OCI-LY3 (cell line): ENCODE data around the gene TRMT61A.

Source experiments
- CTCF ChIP-seq: fragments of 200-600, 300-600 bp; sonication (generic); IDR thresholded peaks from 2 replicates; pipeline ENCODE4 v1.5.1; 2014; ENCODE audit warnings: antibody characterized with exemption, low read length, low read depth
- EZH2phosphoT487 ChIP-seq: fragments of 200-600 bp; shearing (Covaris generic); IDR thresholded peaks from 2 replicates; pipeline ENCODE4 v1.6.1; 2018; ENCODE audit warnings: antibody characterized with exemption, mixed run types, low read depth

- no peak for TF ChIP-seq EZH2phosphoT487
- no peak for TF ChIP-seq CTCF
Observed at GRCh38 chr14:103562179-103562428, 33.1 kb downstream of the TRMT61A start.
